ENCODE measurements around the gene DNAI7. TPM values are rescaled to one million over a fixed set of nuclear protein-coding genes. Genes with fewer than 3 reads are reported as not detected.

Gene DNAI7
- total RNA-seq, 1 donor from 2014 or later = not detected

- Histone ChIP-seq H3K36me3 (no peaks in the 10 kb centered on the region), H3K4me1 (no peaks in the 10 kb centered on the region), H3K9me3 (no peaks in the 10 kb centered on the region), H3K4me3 (no peak overlapping the region), H3K27me3 (no peaks in the 10 kb centered on the region), H3K27ac (no peak overlapping the region)
- TF ChIP-seq, protein P1, sequence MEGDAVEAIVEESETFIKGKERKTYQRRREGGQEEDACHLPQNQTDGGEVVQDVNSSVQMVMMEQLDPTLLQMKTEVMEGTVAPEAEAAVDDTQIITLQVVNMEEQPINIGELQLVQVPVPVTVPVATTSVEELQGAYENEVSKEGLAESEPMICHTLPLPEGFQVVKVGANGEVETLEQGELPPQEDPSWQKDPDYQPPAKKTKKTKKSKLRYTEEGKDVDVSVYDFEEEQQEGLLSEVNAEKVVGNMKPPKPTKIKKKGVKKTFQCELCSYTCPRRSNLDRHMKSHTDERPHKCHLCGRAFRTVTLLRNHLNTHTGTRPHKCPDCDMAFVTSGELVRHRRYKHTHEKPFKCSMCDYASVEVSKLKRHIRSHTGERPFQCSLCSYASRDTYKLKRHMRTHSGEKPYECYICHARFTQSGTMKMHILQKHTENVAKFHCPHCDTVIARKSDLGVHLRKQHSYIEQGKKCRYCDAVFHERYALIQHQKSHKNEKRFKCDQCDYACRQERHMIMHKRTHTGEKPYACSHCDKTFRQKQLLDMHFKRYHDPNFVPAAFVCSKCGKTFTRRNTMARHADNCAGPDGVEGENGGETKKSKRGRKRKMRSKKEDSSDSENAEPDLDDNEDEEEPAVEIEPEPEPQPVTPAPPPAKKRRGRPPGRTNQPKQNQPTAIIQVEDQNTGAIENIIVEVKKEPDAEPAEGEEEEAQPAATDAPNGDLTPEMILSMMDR (IDR thresholded peaks at IDR 0.05) = no peak
- no peak for DNase-seq (ENCODE audit: low spot score in 2 of 2)
- intact Hi-C loops (cut with DNase I) = no loop called here
These were observed 94.5 kb downstream of the DNAI7 start for GRCh38 chr12:25100194-25101091.

DNA sequence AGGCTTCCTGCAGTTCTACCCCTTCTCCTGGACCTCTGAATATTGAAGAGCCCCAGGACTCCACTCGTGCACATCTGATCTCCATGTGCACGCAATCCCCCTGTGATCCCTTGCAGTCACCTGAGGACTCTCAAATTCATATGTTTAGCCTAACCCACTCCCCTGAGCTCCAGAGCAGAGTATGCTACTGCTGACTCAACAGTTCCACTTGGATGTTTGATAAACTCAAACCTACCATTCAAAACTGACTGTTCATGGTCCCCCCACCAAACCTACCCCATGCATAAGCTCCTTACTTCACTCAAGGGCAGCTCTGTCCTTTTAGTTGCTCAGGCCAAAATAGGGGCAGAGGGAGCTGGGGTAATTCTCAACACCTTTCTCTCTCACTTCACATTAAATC is 96.0 kb downstream of the DNAI7 start:
- intact Hi-C loops (cut with DNase I) = no loop called here
- no peak for DNase-seq (ENCODE audit: low spot score in 2 of 2)
- Histone ChIP-seq H3K4me1 (no peaks in the 10 kb centered on the region), H3K27me3 (no peaks in the 10 kb centered on the region), H3K9me3 (no peaks in the 10 kb centered on the region), H3K36me3 (no peaks in the 10 kb centered on the region), H3K27ac (no peak overlapping the region), H3K4me3 (no peak overlapping the region)
- TF ChIP-seq, protein P1 (IDR thresholded peaks at IDR 0.05) = no peak

- Histone ChIP-seq H3K27me3 (no peaks in the 10 kb centered on the region), H3K4me1 (no peaks in the 10 kb centered on the region), H3K27ac (no peak overlapping the region), H3K36me3 (no peaks in the 10 kb centered on the region), H3K4me3 (no peak overlapping the region), H3K9me3 (no peaks in the 10 kb centered on the region)
- intact Hi-C loops (cut with DNase I) = no loop called here
- no peak for DNase-seq (ENCODE audit: low spot score in 2 of 2)
- TF ChIP-seq, protein P1 (IDR thresholded peaks at IDR 0.05) = no peak
These were observed 105.2 kb downstream of the DNAI7 start for GRCh38 chr12:25089738-25090137.

DNA sequence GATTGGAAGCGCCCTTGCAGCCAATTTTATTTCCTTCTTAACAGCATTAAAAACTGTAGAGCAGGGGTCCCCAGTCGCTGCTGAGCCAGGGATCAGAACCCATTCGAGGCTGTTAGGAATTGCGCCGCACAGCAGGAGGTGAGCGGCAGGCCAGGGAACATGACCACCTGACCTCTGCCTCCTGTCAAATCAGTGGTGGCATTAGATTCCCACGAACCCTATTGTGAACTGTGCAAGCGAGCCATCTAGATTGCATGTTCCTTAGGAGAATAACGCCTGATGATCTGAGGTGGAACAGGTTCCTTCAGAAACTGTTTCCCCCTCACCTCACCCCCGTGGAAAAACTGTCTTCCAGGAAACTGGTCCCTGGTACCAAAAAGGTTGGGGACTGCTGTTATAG is 107.4 kb downstream of the DNAI7 start:
- Histone ChIP-seq H3K4me3 (no peak overlapping the region), H3K4me1 (no peaks in the 10 kb centered on the region), H3K9me3 (no peaks in the 10 kb centered on the region), H3K27ac (no peak overlapping the region), H3K36me3 (no peaks in the 10 kb centered on the region), H3K27me3 (no peaks in the 10 kb centered on the region)
- no peak for DNase-seq (ENCODE audit: low spot score in 2 of 2)
- TF ChIP-seq, protein P1 (IDR thresholded peaks at IDR 0.05) = no peak
- intact Hi-C loops (cut with DNase I) = no loop called here

- Histone ChIP-seq H3K4me1 (no peaks in the 10 kb centered on the region), H3K27me3 (no peaks in the 10 kb centered on the region), H3K36me3 (no peaks in the 10 kb centered on the region), H3K4me3 (no peak overlapping the region), H3K9me3 (no peaks in the 10 kb centered on the region), H3K27ac (no peak overlapping the region)
- TF ChIP-seq, protein P1 (IDR thresholded peaks at IDR 0.05) = no peak
- no peak for DNase-seq (ENCODE audit: low spot score in 2 of 2)
- intact Hi-C loops (cut with DNase I) = no loop called here
These were observed 110.1 kb downstream of the DNAI7 start for GRCh38 chr12:25084816-25085215.

Measured in ascending aorta (tissue), 2 donors.